HepG2 (cell line): Measurements from ENCODE around the gene PPP1R12B. TPM values are rescaled to one million over a fixed set of nuclear protein-coding genes. Genes with fewer than 3 reads are reported as not detected.

Experiments
- ATF7 ChIP-seq, 2 experiments: fragments of 450-650 bp in 1 of 2; sonication (generic) in 1 of 2; formaldehyde crosslinking in 1 of 2; IDR thresholded peaks; 2 replicates each; pipeline versions ENCODE4 v1.4.0 to v1.6.1; 2016 to 2020; ENCODE audit warnings: antibody characterized with exemption in 1 of 2, mild to moderate bottlenecking in 1 of 2, missing genetic modification reagents in 1 of 2
- FOXP1 ChIP-seq, 2 experiments: fragments of 450-650 bp in 1 of 2; IDR thresholded peaks; 2 replicates each; pipeline ENCODE4 v1.6.1; 2017 to 2018; ENCODE audit warnings: antibody characterized with exemption in 1 of 2
- KDM4B ChIP-seq: sonication (generic); formaldehyde crosslinking; IDR thresholded peaks from 2 replicates; pipeline ENCODE4 v1.4.0; 2020; ENCODE audit warnings: missing genetic modification reagents
- KLF9 ChIP-seq: IDR thresholded peaks from 2 replicates; pipeline ENCODE4 v1.6.1; 2016; ENCODE audit warnings: low read depth
- SALL2 ChIP-seq: sonication (generic); formaldehyde crosslinking; IDR thresholded peaks from 2 replicates; pipeline ENCODE4 v1.8.1; 2023; ENCODE audit warnings: mild to moderate bottlenecking, missing genetic modification reagents, inconsistent platforms
- YEATS4 ChIP-seq: sonication (generic); formaldehyde crosslinking; IDR thresholded peaks from 2 replicates; pipeline ENCODE4 v1.4.0; 2020; ENCODE audit warnings: missing genetic modification reagents, borderline replicate concordance
- ZMYM4 ChIP-seq: sonication (generic); formaldehyde crosslinking; IDR thresholded peaks from 2 replicates; pipeline ENCODE4 v1.8.1; 2023; ENCODE audit warnings: mild to moderate bottlenecking, missing genetic modification reagents
- ZNF407 ChIP-seq: sonication (generic); formaldehyde crosslinking; IDR thresholded peaks from one replicate; pipeline ENCODE4 v1.5.1; 2020; ENCODE audit warnings: mild to moderate bottlenecking, missing genetic modification reagents; ENCODE audit errors: not compliant biosample characterization
- ZNF670 ChIP-seq: sonication (generic); formaldehyde crosslinking; IDR thresholded peaks from 2 replicates; pipeline ENCODE4 v1.8.0; 2022; ENCODE audit warnings: mild to moderate bottlenecking, missing genetic modification reagents, borderline replicate concordance
- ZNF7 ChIP-seq: IDR thresholded peaks from 2 replicates; pipeline ENCODE4 v1.6.1; 2016; ENCODE audit warnings: missing biosample characterization, missing genetic modification reagents
- ZNF879 ChIP-seq: sonication (generic); formaldehyde crosslinking; IDR thresholded peaks from 2 replicates; pipeline ENCODE4 v1.8.1; 2023; ENCODE audit warnings: missing genetic modification reagents
- polyA plus RNA-seq, 8 experiments: library from polyadenylated mRNA; depleted of rRNA in 3 of 8; stranded (reverse) in 7 of 8; unstranded in 1 of 8; fragments of >200 nt; fragmentation: Illumina TruSeq in 4 of 8; extraction: Trizol in 4 of 8; gene quantifications; 2 replicates each; pipeline versions ENCODE4 v1.2.1 to v1.2.3, GENCODE V29; 2011 to 2016; ENCODE audit warnings: low read depth in 4 of 8, missing spikeins in 1 of 8, mixed read lengths in 1 of 8; ENCODE audit not compliant: insufficient read depth in 1 of 8
- total RNA-seq, 5 experiments: library from RNA; depleted of rRNA; stranded (reverse); fragments of >200 nt; fragmentation: Illumina TruSeq; extraction: Trizol; gene quantifications; 2 replicates each; pipeline ENCODE4 v1.2.3, GENCODE V29; 2016; ENCODE audit warnings: low read depth in 1 of 5
- TF ChIP-seq, protein P1 (sequence below): sonication (generic); formaldehyde crosslinking; IDR thresholded peaks from 2 replicates; pipeline ENCODE4 v1.4.0; 2020; ENCODE audit warnings: missing genetic modification reagents
- TF ChIP-seq, protein P2 (sequence below): sonication (generic); formaldehyde crosslinking; IDR thresholded peaks from 2 replicates; pipeline ENCODE4 v1.8.1; 2022; ENCODE audit warnings: low read depth, mild to moderate bottlenecking, missing genetic modification reagents
- TF ChIP-seq, protein P3 (sequence below): IDR thresholded peaks from 2 replicates; pipeline ENCODE4 v1.6.1; 2012; ENCODE audit warnings: inconsistent platforms

The PPP1R12B gene
- total and polyA plus RNA-seq, 2 of the 13 experiments (the other 11 are each of a cell fraction or from before 2014, with no cell fraction given), result 12.0 to 13.6 TPM

DNA sequence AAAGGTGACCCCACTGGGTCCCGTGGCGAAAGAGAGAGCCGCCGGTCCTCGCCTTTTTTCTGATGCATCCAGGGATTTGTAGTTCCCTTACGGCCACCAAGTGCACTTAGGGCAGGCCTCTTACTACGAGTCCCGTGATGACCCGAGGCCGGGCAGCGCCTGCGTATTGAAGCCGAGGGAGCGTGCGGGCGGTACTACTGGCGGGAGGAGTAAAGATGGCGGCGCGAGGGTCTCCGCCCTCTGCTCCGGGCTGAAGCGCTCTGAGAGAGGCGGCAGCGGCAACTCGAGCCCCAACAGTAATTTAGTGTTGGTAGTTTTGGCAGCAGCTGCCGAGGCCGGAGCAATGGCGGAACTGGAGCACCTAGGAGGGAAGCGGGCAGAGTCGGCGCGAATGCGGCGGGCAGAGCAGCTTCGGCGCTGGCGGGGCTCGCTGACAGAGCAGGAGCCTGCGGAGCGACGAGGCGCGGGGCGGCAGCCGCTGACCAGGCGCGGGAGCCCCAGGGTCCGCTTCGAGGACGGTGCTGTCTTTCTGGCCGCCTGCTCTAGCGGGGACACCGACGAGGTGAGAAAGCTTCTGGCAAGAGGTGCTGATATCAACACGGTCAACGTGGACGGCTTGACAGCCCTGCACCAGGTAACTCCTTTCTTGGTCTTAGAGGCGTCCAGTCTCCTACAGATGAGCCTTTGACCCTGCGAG is at the start of gene PPP1R12B (continued):
- TF ChIP-seq ATF7 (IDR thresholded peaks at IDR 0.05), result no peak
- TF ChIP-seq ATF7 (CRISPR knock-in tag; IDR thresholded peaks at IDR 0.05), result no peak; the same call in 1 of the 2 replicates
- TF ChIP-seq ZNF670 (CRISPR knock-in tag), result 0 out of 2 replicates have a peak, but pooled peaks have one; percentile 44
- TF ChIP-seq, protein P1, sequence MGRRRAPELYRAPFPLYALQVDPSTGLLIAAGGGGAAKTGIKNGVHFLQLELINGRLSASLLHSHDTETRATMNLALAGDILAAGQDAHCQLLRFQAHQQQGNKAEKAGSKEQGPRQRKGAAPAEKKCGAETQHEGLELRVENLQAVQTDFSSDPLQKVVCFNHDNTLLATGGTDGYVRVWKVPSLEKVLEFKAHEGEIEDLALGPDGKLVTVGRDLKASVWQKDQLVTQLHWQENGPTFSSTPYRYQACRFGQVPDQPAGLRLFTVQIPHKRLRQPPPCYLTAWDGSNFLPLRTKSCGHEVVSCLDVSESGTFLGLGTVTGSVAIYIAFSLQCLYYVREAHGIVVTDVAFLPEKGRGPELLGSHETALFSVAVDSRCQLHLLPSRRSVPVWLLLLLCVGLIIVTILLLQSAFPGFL (CRISPR knock-in tag), result no peak
- TF ChIP-seq KDM4B (CRISPR knock-in tag), result peak; percentile 69; the same call in 1 of the 2 replicates
- TF ChIP-seq SALL2 (CRISPR knock-in tag), result peak; percentile 95
- TF ChIP-seq ZMYM4, result peak; percentile 46
- TF ChIP-seq FOXP1 (IDR thresholded peaks at IDR 0.05), result no peak
- no peak for TF ChIP-seq FOXP1 (CRISPR knock-in tag; IDR thresholded peaks at IDR 0.05)
- TF ChIP-seq, protein P2, sequence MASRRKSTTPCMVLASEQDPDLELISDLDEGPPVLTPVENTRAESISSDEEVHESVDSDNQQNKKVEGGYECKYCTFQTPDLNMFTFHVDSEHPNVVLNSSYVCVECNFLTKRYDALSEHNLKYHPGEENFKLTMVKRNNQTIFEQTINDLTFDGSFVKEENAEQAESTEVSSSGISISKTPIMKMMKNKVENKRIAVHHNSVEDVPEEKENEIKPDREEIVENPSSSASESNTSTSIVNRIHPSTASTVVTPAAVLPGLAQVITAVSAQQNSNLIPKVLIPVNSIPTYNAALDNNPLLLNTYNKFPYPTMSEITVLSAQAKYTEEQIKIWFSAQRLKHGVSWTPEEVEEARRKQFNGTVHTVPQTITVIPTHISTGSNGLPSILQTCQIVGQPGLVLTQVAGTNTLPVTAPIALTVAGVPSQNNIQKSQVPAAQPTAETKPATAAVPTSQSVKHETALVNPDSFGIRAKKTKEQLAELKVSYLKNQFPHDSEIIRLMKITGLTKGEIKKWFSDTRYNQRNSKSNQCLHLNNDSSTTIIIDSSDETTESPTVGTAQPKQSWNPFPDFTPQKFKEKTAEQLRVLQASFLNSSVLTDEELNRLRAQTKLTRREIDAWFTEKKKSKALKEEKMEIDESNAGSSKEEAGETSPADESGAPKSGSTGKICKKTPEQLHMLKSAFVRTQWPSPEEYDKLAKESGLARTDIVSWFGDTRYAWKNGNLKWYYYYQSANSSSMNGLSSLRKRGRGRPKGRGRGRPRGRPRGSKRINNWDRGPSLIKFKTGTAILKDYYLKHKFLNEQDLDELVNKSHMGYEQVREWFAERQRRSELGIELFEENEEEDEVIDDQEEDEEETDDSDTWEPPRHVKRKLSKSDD (CRISPR knock-in tag), result 0 out of 2 replicates have a peak, but pooled peaks have one; percentile 22
- TF ChIP-seq, protein P3, sequence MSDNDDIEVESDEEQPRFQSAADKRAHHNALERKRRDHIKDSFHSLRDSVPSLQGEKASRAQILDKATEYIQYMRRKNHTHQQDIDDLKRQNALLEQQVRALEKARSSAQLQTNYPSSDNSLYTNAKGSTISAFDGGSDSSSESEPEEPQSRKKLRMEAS, result 0 out of 2 replicates have a peak, but pooled peaks have one; percentile 49
- peak; percentile 75; the same call in 1 of the 2 replicates for TF ChIP-seq YEATS4
- TF ChIP-seq ZNF7, result no peak
- TF ChIP-seq ZNF407 (CRISPR knock-in tag), result peak; percentile 73
- TF ChIP-seq ZNF879 (CRISPR knock-in tag), result no peak
- TF ChIP-seq KLF9, result no peak
